WTC11 (cell line): ENCODE results near the gene P2RX4. TPM values are rescaled to one million over a fixed set of nuclear protein-coding genes. Genes with fewer than 3 reads are reported as not detected.

Source experiments
- ATAC-seq: fragments of 200-7000 bp; cut with Tn5 transposase; 2 replicates; pipeline ENCODE4 v1.10.0; 2021; ENCODE audit warnings: mild to moderate bottlenecking, moderate library complexity
- CTCF ChIA-PET: fragments of 300-600 bp; sonication (Branson Sonifier 250); formaldehyde crosslinking; loops from one replicate; lab custom pipeline; 2021; ENCODE audit warnings: antibody characterized with exemption; lab: Charles Lee
- POLR2A ChIA-PET: fragments of 350-600 bp; sonication (Branson Sonifier 250); formaldehyde crosslinking; loops from one replicate; lab custom pipeline; 2021; ENCODE audit warnings: antibody characterized with exemption; lab: Charles Lee
- DNase-seq: peaks from one replicate; pipeline ENCODE4 v3.0.0; 2021; ENCODE audit warnings: low spot score
- H3K27ac Mint-ChIP-seq: 2 replicates; pipeline ENCODE4 v1.8.0; 2021; ENCODE audit warnings: mixed read lengths
- H3K27me3 Mint-ChIP-seq: 2 replicates; pipeline ENCODE4 v1.8.0; 2021; ENCODE audit warnings: low read depth, mild to moderate bottlenecking, moderate library complexity, mixed read lengths
- H3K36me3 Mint-ChIP-seq: 2 replicates; pipeline ENCODE4 v1.8.0; 2021; ENCODE audit warnings: mixed read lengths
- H3K4me1 Mint-ChIP-seq: 2 replicates; pipeline ENCODE4 v1.8.0; 2022; ENCODE audit warnings: mixed read lengths
- H3K4me3 Mint-ChIP-seq: 2 replicates; pipeline ENCODE4 v1.8.0; 2021; ENCODE audit warnings: mild to moderate bottlenecking, moderate library complexity, mixed read lengths
- H3K9me3 Mint-ChIP-seq: 2 replicates; pipeline ENCODE4 v1.8.0; 2021; ENCODE audit warnings: mixed read lengths
- ATF1 ChIP-seq: sonication (generic); formaldehyde crosslinking; IDR thresholded peaks from 2 replicates; pipeline ENCODE4 v1.8.1; 2023; ENCODE audit warnings: mild to moderate bottlenecking, moderate library complexity, missing genetic modification reagents
- ATF2 ChIP-seq: sonication (generic); formaldehyde crosslinking; IDR thresholded peaks from 2 replicates; pipeline ENCODE4 v1.8.1; 2022; ENCODE audit warnings: low read depth, missing genetic modification reagents, borderline replicate concordance
- ATF6 ChIP-seq: sonication (generic); formaldehyde crosslinking; IDR thresholded peaks from 2 replicates; pipeline ENCODE4 v1.8.1; 2023; ENCODE audit warnings: mild to moderate bottlenecking, missing genetic modification reagents
- CBFB ChIP-seq: sonication (generic); formaldehyde crosslinking; IDR thresholded peaks from 2 replicates; pipeline ENCODE4 v1.8.1; 2022; ENCODE audit warnings: mild to moderate bottlenecking, low read depth, missing genetic modification reagents
- E2F4 ChIP-seq: sonication (generic); formaldehyde crosslinking; IDR thresholded peaks from 2 replicates; pipeline ENCODE4 v1.8.1; 2022; ENCODE audit warnings: low read depth, mild to moderate bottlenecking, moderate library complexity, missing genetic modification reagents, borderline replicate concordance
- ETV6 ChIP-seq: sonication (generic); formaldehyde crosslinking; IDR thresholded peaks from 2 replicates; pipeline ENCODE4 v1.8.1; 2022; ENCODE audit warnings: mild to moderate bottlenecking, missing genetic modification reagents
- GRHL2 ChIP-seq: fragments of 250-450 bp; sonication (Bioruptor Pico); IDR thresholded peaks from 2 replicates; pipeline ENCODE4 v1.8.0; 2022; ENCODE audit warnings: mild to moderate bottlenecking, moderate library complexity; ENCODE audit not compliant: insufficient replicate concordance, severe bottlenecking
- IRF2 ChIP-seq: sonication (generic); formaldehyde crosslinking; IDR thresholded peaks from 2 replicates; pipeline ENCODE4 v1.8.0; 2022; ENCODE audit warnings: low read depth, missing genetic modification reagents, borderline replicate concordance
- JAZF1 ChIP-seq: fragments of 250-450 bp; sonication (Bioruptor Pico); IDR thresholded peaks from 2 replicates; pipeline ENCODE4 v1.9.0; 2021; ENCODE audit warnings: moderate library complexity, mild to moderate bottlenecking, inconsistent platforms
- JUN ChIP-seq: sonication (generic); formaldehyde crosslinking; IDR thresholded peaks from 2 replicates; pipeline ENCODE4 v1.8.0; 2023; ENCODE audit warnings: mild to moderate bottlenecking, missing genetic modification reagents
- KAT7 ChIP-seq: sonication (generic); formaldehyde crosslinking; IDR thresholded peaks from 2 replicates; pipeline ENCODE4 v1.8.1; 2023; ENCODE audit warnings: missing genetic modification reagents, mild to moderate bottlenecking, borderline replicate concordance
- NFATC4 ChIP-seq: fragments of 250-450 bp; sonication (Bioruptor Pico); IDR thresholded peaks from 2 replicates; pipeline ENCODE4 v1.9.0; 2021; ENCODE audit warnings: mild to moderate bottlenecking
- NFYB ChIP-seq: sonication (generic); formaldehyde crosslinking; conservative IDR thresholded peaks from 2 replicates; pipeline ENCODE4 v1.8.0; 2022; ENCODE audit warnings: low read depth, missing genetic modification reagents
- NR1H2 ChIP-seq: sonication (generic); formaldehyde crosslinking; IDR thresholded peaks from 2 replicates; pipeline ENCODE4 v1.9.0; 2021; ENCODE audit warnings: mild to moderate bottlenecking, moderate library complexity, missing genetic modification reagents
- PREB ChIP-seq: sonication (generic); formaldehyde crosslinking; IDR thresholded peaks from 2 replicates; pipeline ENCODE4 v1.8.1; 2022; ENCODE audit warnings: mild to moderate bottlenecking, missing genetic modification reagents, moderate library complexity, borderline replicate concordance
- TEAD4 ChIP-seq: sonication (generic); formaldehyde crosslinking; IDR thresholded peaks from 2 replicates; pipeline ENCODE4 v1.8.0; 2022; ENCODE audit warnings: mild to moderate bottlenecking, missing genetic modification reagents
- ZNF138 ChIP-seq: sonication (generic); formaldehyde crosslinking; conservative IDR thresholded peaks from 2 replicates; pipeline ENCODE4 v1.8.1; 2022; ENCODE audit warnings: mild to moderate bottlenecking, moderate library complexity, missing genetic modification reagents
- ZNF396 ChIP-seq: fragments of 250-450 bp; sonication (Bioruptor Pico); IDR thresholded peaks from 2 replicates; pipeline ENCODE4 v1.8.0; 2021; ENCODE audit warnings: mild to moderate bottlenecking, moderate library complexity, borderline replicate concordance
- ZNF425 ChIP-seq: fragments of 250-450 bp; sonication (Bioruptor Pico); conservative IDR thresholded peaks from 2 replicates; pipeline ENCODE4 v1.9.0; 2021; ENCODE audit warnings: mild to moderate bottlenecking
- total RNA-seq: library from RNA; stranded (reverse); gene quantifications from 3 replicates; pipeline ENCODE4 v1.2.3, GENCODE V29; 2021

Gene P2RX4
- total RNA-seq, 1 experiment from 2014 or later, result 13.9 TPM

GRCh38 chr12:121260091-121260490 lies 50.2 kb downstream of the P2RX4 start:
- H3K27ac Mint-ChIP-seq, result no peak overlapping the region
- no peak overlapping the region for H3K4me3 Mint-ChIP-seq
- no peaks in the 10 kb centered on the region for H3K9me3 Mint-ChIP-seq
- H3K4me1 Mint-ChIP-seq, result no peaks in the 10 kb centered on the region
- POLR2A ChIA-PET, result no interaction called here
- no peak for ATAC-seq
- TF ChIP-seq JAZF1 (CRISPR knock-in tag) (no peak), TEAD4 (CRISPR knock-in tag) (no peak), PREB (CRISPR knock-in tag) (no peak), ETV6 (CRISPR knock-in tag) (no peak)
- DNase-seq, result no peak
- H3K27me3 Mint-ChIP-seq, result no peaks in the 10 kb centered on the region
- CTCF ChIA-PET, result no interaction called here
- peaks cover 37% of the 10 kb centered on the region for H3K36me3 Mint-ChIP-seq

DNA sequence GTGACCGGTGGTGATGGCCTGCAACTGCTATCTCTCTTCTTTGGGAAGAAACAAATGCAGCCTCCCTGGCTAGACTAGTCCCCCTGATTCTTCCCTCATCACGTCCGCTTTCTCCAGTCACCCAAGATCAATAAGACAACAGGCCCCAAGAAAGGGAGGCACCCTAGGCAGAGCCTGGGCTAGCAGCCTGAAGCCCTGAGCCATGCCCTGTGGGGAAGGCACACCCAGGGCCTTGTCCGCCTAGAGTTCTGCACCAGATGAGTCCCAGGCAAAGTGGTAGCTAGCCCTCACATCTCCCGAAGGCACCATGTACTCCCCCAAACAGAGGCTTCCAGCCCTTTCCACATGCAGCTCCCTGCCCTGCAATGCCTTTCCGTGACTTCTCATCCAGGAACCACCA lies 51.5 kb downstream of the P2RX4 start:
- H3K27ac Mint-ChIP-seq, result peak overlapping the region; percentile 44; the same call in 1 of the 2 replicates

DNA sequence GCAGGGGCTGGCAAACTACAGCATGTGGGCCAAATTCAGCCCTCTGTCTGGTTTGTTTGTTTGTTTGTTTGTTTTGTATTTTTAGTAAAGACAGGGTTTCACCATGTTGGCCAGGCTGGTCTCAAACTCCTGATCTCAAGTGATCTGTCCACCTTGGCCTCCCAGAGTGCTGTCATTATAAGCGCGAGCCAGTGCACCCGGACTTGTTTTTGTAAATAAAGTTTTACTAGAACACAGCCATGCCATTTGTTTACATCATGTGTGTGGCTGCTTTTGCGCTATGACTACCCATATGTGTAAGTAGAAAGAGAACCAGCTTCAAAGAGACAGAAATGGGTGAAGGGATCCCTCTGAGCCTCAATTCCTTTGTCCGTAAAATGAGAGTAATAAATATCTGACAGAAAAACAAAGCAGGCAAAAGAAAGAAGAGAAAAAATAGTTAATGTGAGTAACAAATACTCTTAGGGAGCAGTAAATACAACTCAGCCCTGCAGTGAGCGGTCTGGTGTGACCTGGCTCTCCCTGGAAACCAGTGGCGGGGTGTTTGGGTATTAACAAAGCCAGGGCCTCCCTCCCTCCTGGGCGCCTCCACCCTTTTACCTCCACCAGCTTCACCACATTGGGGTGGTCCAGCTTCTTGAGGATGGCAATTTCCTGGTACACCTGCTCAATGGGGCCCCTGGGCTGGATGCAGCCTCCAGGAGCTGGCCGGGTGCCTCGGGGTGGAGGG lies 53.4 kb downstream of the P2RX4 start:
- POLR2A ChIA-PET, result no interaction called here
- H3K27me3 Mint-ChIP-seq, result no peaks in the 10 kb centered on the region
- peaks cover 28% of the 10 kb centered on the region for H3K36me3 Mint-ChIP-seq
- ATAC-seq (no peak), DNase-seq (no peak)
- no peak overlapping the region for H3K4me3 Mint-ChIP-seq
- H3K9me3 Mint-ChIP-seq, result no peaks in the 10 kb centered on the region
- CTCF ChIA-PET, result no interaction called here
- no peaks in the 10 kb centered on the region for H3K4me1 Mint-ChIP-seq
- no peak overlapping the region for H3K27ac Mint-ChIP-seq
- TF ChIP-seq GRHL2 (CRISPR knock-in tag) (no peak), NR1H2 (no peak), ATF6 (CRISPR knock-in tag) (no peak), ZNF425 (no peak), IRF2 (no peak), NFYB (CRISPR knock-in tag) (no peak), JAZF1 (CRISPR knock-in tag) (no peak), KAT7 (CRISPR knock-in tag) (no peak), JUN (no peak), E2F4 (CRISPR knock-in tag) (no peak)

More for the DNA sequence above, 51.5 kb downstream of the P2RX4 start:
- Mint-ChIP-seq H3K4me3 (no peak overlapping the region), H3K4me1 (no peaks in the 10 kb centered on the region)
- TF ChIP-seq ZNF138 (CRISPR knock-in tag), result no peak
- no peak for TF ChIP-seq ATF1 (CRISPR knock-in tag)
- no peak for TF ChIP-seq NFATC4 (CRISPR knock-in tag)
- TF ChIP-seq ZNF396, result no peak
- no peak for TF ChIP-seq CBFB (CRISPR knock-in tag)
- no peak for TF ChIP-seq ATF2
- TF ChIP-seq, all 79 proteins: peak for 0
- no peaks in the 10 kb centered on the region for H3K27me3 Mint-ChIP-seq
- ATAC-seq, result no peak
- POLR2A ChIA-PET, result no interaction called here
- CTCF ChIA-PET, result no interaction called here
- no peaks in the 10 kb centered on the region for H3K9me3 Mint-ChIP-seq
- DNase-seq, result no peak
- peaks cover 36% of the 10 kb centered on the region for H3K36me3 Mint-ChIP-seq
